ENCODE results near the gene POLR2J3.
"Not testable (repeated sequence)": the region's sequence is repeated elsewhere in the genome, so short reads cannot be mapped to it uniquely, and the experiment has no call there.

Gene POLR2J3

GRCh38 chr7:102520797-102521196 lies 51.6 kb downstream of the POLR2J3 start:
- DNase-seq (ENCODE audit: low read depth) = not testable (repeated sequence)

GRCh38 chr7:102517550-102518147 lies 54.7 kb downstream of the POLR2J3 start, which contains the start of gene RASA4B:
Gene RASA4B (minus strand): TSS chr7:102517777. CDS start chr7:102517710, 67 bp downstream.
- DNase-seq (ENCODE audit: low read depth) = not testable (repeated sequence)
